HuH-7.5 (cell line): ENCODE data around the gene RTL10.

Source experiments
- DNase-seq: peaks from one replicate; pipeline ENCODE4 v3.0.0; 2011; ENCODE audit warnings: low spot score

RTL10 gene

DNA sequence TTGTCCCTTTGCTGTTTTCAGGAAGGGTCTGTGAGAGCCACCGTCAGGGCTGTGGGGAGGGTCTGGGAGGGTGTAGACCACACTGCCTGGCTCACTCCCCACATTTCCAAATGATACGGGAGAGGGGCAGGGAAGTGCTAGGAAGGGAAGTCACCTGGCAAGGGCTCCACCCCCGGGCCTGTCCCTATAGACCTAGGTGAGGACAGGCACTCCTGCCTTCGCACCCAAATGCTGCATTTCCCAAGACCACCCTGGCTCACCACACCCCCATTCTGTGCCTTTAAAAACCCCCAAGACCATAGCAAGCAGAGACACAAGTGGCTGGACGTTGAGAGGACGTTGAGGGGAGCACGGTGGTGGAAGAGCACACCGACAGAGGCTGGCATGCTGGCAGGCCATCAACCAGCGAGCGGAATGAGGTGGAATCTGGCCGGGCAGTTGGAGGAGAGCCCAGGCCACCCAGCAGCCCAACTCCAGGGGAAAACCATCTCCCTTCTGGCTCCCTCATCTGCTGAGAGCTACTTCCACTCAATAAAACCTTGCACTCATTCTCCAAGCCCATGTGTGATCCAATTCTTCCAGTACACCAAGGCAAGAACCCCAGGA is 45.7 kb downstream of the RTL10 start:
- DNase-seq: no peak

GRCh38 chr22:19807914-19808872 is 46.5 kb downstream of the RTL10 start:
- DNase-seq: no peak

DNA sequence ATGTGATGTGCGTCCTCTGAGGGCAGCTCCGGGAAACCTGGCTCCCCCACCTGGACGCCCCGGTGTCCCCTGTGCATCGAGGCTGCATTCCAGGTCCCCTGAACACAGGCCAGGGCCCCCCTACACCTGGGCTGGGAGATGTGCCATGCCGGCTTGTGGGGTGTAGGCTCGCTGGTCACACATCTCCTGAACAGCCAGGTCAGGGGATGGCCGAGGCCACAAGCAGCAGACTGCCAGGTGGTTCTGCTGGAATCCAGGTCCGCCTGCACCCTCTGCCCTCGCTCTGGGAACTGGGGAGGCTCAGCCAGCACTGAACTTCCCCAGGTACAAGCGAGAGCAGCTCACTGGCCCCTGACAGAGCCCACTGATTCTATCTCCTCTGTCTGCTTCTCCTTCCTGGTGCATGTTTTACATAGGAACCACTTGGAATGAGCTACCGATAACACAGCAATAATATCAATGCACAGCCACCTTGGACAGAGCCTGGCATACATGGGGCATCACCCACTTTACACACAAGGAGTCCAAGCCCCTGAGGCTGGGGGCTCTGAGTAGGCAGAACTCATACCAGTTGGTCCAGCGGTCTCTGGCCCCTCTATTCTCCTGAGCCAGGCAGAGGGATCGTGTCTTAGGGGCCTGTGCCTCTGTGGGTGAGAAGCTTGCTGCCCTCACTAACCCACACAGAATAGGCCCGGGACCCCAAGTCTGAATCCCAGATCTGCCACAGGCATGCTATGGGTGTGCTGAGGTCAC is 47.3 kb downstream of the RTL10 start:
- DNase-seq: no peak

GRCh38 chr22:19806213-19807160 is 48.2 kb downstream of the RTL10 start:
- DNase-seq: peak; percentile 39

DNA sequence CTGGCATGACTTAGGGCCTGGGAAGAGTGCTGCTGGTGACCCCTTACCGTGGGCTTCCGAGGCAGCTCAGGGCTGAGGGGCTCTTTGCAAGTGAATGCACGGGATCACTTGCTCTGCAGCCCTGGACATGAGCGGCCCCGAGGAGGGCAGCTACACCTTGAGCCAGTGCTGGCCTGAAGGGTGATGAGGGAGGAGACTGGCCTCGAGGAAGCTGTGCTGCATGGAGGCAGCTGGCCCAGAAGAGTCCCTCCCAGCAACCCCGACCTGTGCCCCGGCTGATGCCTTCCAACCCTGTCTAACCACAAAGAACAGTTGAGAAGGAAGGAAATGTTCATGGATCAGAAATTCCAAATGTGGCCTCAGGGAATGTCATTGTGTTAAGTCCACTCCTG is 48.9 kb downstream of the RTL10 start:
- DNase-seq: no peak
